CD14-positive monocyte (primary cell): ENCODE data around the gene FAM9C. TPM values are rescaled to one million over a fixed set of nuclear protein-coding genes. Genes with fewer than 3 reads are reported as not detected.

Source experiments
- DNase-seq, 3 donors: peaks; one replicate each; pipeline ENCODE4 v3.0.0-alpha.2; 2011 to 2022
- H2AFZ ChIP-seq: 2 replicates; pipeline ENCODE4 v1.6.0; 2012; ENCODE audit warnings: mild to moderate bottlenecking, low read depth, low read length, inconsistent platforms; ENCODE audit not compliant: insufficient read depth, poor library complexity, severe bottlenecking
- H3K27ac ChIP-seq, 2 donors: 1 replicate in 1 of 2; 2 replicates in 1 of 2; pipeline ENCODE4 v1.5.1; 2012 to 2013; ENCODE audit warnings: low read length in 2 of 2, control low read depth in 1 of 2, inconsistent platforms in 1 of 2, low read depth in 1 of 2, mild to moderate bottlenecking in 1 of 2
- H3K27me3 ChIP-seq, 2 donors: one replicate each; pipeline versions ENCODE4 v1.6.0 to v1.6.1; 2011 to 2013; ENCODE audit warnings: low read length in 2 of 2; ENCODE audit not compliant: control insufficient read depth in 2 of 2, insufficient read depth in 2 of 2
- H3K36me3 ChIP-seq, 2 donors: replicated peaks in 1 of 2; 1 replicate in 1 of 2; 2 replicates in 1 of 2; pipeline versions ENCODE4 v1.5.1 to v1.6.1; 2012 to 2013; ENCODE audit warnings: low read length in 2 of 2, control low read depth in 1 of 2, inconsistent platforms in 1 of 2, mild to moderate bottlenecking in 1 of 2; ENCODE audit not compliant: insufficient read depth in 2 of 2, control insufficient read depth in 1 of 2
- H3K4me1 ChIP-seq, 2 donors: 1 replicate in 1 of 2; 2 replicates in 1 of 2; pipeline versions ENCODE4 v1.5.1 to v1.6.1; 2012 to 2013; ENCODE audit warnings: low read length in 2 of 2, control low read depth in 1 of 2, inconsistent platforms in 1 of 2, mild to moderate bottlenecking in 1 of 2, moderate library complexity in 1 of 2; ENCODE audit not compliant: insufficient read depth in 2 of 2, control insufficient read depth in 1 of 2
- H3K4me2 ChIP-seq: replicated peaks from 2 replicates; pipeline ENCODE3; 2012; ENCODE audit warnings: low read length, moderate library complexity, mild to moderate bottlenecking; ENCODE audit not compliant: poor library complexity, severe bottlenecking; ENCODE audit errors: extremely low read depth
- H3K4me3 ChIP-seq, 3 experiments: fragments of 200-600 bp in 1 of 3; sonication (generic) in 1 of 3; replicated peaks in 1 of 3; 1 replicate in 2 of 3; 2 replicates in 1 of 3; pipeline ENCODE4 v1.5.1; 2011 to 2013; ENCODE audit warnings: low read length in 3 of 3, mild to moderate bottlenecking in 3 of 3, control low read depth in 2 of 3, low read depth in 2 of 3, inconsistent platforms in 1 of 3, moderate library complexity in 1 of 3
- H3K79me2 ChIP-seq: 2 replicates; pipeline ENCODE4 v1.6.0; 2012; ENCODE audit warnings: mild to moderate bottlenecking, control low read depth, inconsistent platforms, low read length, moderate library complexity; ENCODE audit not compliant: insufficient read depth
- H3K9ac ChIP-seq: 2 replicates; pipeline ENCODE4 v1.6.0; 2017; ENCODE audit warnings: low read length, mild to moderate bottlenecking; ENCODE audit not compliant: insufficient read depth, poor library complexity, severe bottlenecking
- H3K9me3 ChIP-seq, 2 donors: replicated peaks in 1 of 2; 1 replicate in 1 of 2; 2 replicates in 1 of 2; pipeline versions ENCODE4 v1.5.1 to v1.6.1; 2012 to 2013; ENCODE audit warnings: low read length in 2 of 2, control low read depth in 1 of 2; ENCODE audit not compliant: control insufficient read depth in 1 of 2, insufficient read depth in 1 of 2
- H4K20me1 ChIP-seq: 2 replicates; pipeline ENCODE4 v1.6.0; 2012; ENCODE audit warnings: mild to moderate bottlenecking, low read length, control low read depth, moderate library complexity; ENCODE audit not compliant: insufficient read depth
- H3K27ac Mint-ChIP-seq, 7 donors: one replicate each; pipeline ENCODE4 v1.8.0; 2020; ENCODE audit warnings: mild to moderate bottlenecking in 7 of 7, mixed read lengths in 7 of 7, moderate library complexity in 6 of 7, inconsistent platforms in 2 of 7
- H3K27me3 Mint-ChIP-seq, 3 donors: one replicate each; pipeline ENCODE4 v1.8.0; 2021 to 2022; ENCODE audit warnings: low read depth in 3 of 3, mild to moderate bottlenecking in 3 of 3, mixed read lengths in 3 of 3, moderate library complexity in 3 of 3, inconsistent platforms in 1 of 3
- H3K36me3 Mint-ChIP-seq, 2 donors: one replicate each; pipeline ENCODE4 v1.8.0; 2020; ENCODE audit warnings: mixed read lengths in 2 of 2, inconsistent platforms in 1 of 2, mild to moderate bottlenecking in 1 of 2
- H3K4me1 Mint-ChIP-seq: one replicate; pipeline ENCODE4 v1.8.0; 2020; ENCODE audit warnings: mild to moderate bottlenecking, mixed read lengths
- H3K4me3 Mint-ChIP-seq, 2 donors: one replicate each; pipeline ENCODE4 v1.8.0; 2020; ENCODE audit warnings: mild to moderate bottlenecking in 2 of 2, mixed read lengths in 2 of 2, moderate library complexity in 1 of 2
- H3K9me3 Mint-ChIP-seq, 7 donors: one replicate each; pipeline ENCODE4 v1.8.0; 2020 to 2022; ENCODE audit warnings: mixed read lengths in 7 of 7, mild to moderate bottlenecking in 6 of 7, moderate library complexity in 6 of 7, inconsistent platforms in 2 of 7
- CTCF ChIP-seq: fragments of 200-600 bp; IDR thresholded peaks from one replicate; pipeline ENCODE4 v1.8.0; 2022; ENCODE audit warnings: antibody characterized with exemption, mild to moderate bottlenecking
- WGBS: methylation state at CpG from one replicate; pipeline ENCODE4 v1.1.5; 2013; ENCODE audit warnings: missing lambda C conversion rate; ENCODE audit not compliant: insufficient coverage; 5-methylcytosine and 5-hydroxymethylcytosine counted together
- intact Hi-C, 2 donors: fragments of 100-400 bp; cut with micrococcal nuclease; formaldehyde crosslinking; loops; one replicate each; pipeline versions ENCODE4 v1.15.0 to v1.15.1; 2023
- polyA plus RNA-seq, 3 donors: library from polyadenylated mRNA; depleted of rRNA in 1 of 3; unstranded in 2 of 3; stranded (reverse) in 1 of 3; fragments of 300-500 nt in 2 of 3; fragments of >200 nt in 1 of 3; fragmentation: Illumina TruSeq in 2 of 3; gene quantifications; 1 replicate in 2 of 3; 2 replicates in 1 of 3; pipeline ENCODE4 v1.2.3, GENCODE V29; 2012 to 2021

The FAM9C gene
- polyA plus RNA-seq, 3 donors, result not detected

- Histone ChIP-seq H3K4me3 (no peak overlapping the region), H3K36me3 (no peaks in the 10 kb centered on the region), H3K27me3 (peaks cover 0 to 27% of the 10 kb centered on the region in 2 donors), H3K4me2 (no peak overlapping the region), H3K27ac (peak overlapping the region in 1 of 2 donors; percentile 77), H3K4me1 (peaks cover 70 to 80% of the 10 kb centered on the region in 2 donors), H4K20me1 (no peaks in the 10 kb centered on the region), H3K9me3 (no peaks in the 10 kb centered on the region), H2AFZ (no peak overlapping the region), H3K79me2 (peaks cover 11% of the 10 kb centered on the region), H3K9ac (no peak overlapping the region)
- H3K4me1 Mint-ChIP-seq, result peaks cover 68% of the 10 kb centered on the region
- no peak for DNase-seq
- peaks cover 0 to 42% (median 0%) of the 10 kb centered on the region in 3 donors for H3K27me3 Mint-ChIP-seq
- H3K9me3 Mint-ChIP-seq, result no peaks in the 10 kb centered on the region
- peak overlapping the region; percentile 81 to 90 (median 85) for H3K27ac Mint-ChIP-seq
- peaks cover 3 to 6% of the 10 kb centered on the region in 2 donors for H3K36me3 Mint-ChIP-seq
- H3K4me3 Mint-ChIP-seq, result no peak overlapping the region
- WGBS, result no CpG with 5 or more reads among the region's 1 CpG
- intact Hi-C loops, result loop anchor here in 1 of 2 donors (5.0 kb wide), 1 partner anchor 44 kb away; no protein-coding TSS in a partner anchor
- no peak for TF ChIP-seq CTCF
Measured at GRCh38 chrX:13051167-13051528, 6.7 kb upstream of the FAM9C start.

GRCh38 chrX:13050151-13050550 lies 5.7 kb upstream of the FAM9C start:
- intact Hi-C loops, result loop anchor here in 1 of 2 donors (5.0 kb wide), 1 partner anchor 43 kb away; no protein-coding TSS in a partner anchor
- no peak for TF ChIP-seq CTCF
- H3K79me2 ChIP-seq, result peaks cover 11% of the 10 kb centered on the region

More at GRCh38 chrX:13050151-13050550, 5.7 kb upstream of the FAM9C start:
- no peak for DNase-seq
- Mint-ChIP-seq H3K4me1 (peaks cover 65% of the 10 kb centered on the region), H3K36me3 (peaks cover 3 to 6% of the 10 kb centered on the region in 2 donors), H3K4me3 (no peak overlapping the region), H3K9me3 (peaks cover 0 to 3% (median 0%) of the 10 kb centered on the region in 7 donors), H3K27ac (peak overlapping the region in 6 of 7 donors; percentile 55 to 90 (median 82)), H3K27me3 (peaks cover 0 to 42% (median 0%) of the 10 kb centered on the region in 3 donors)
- H3K27me3 ChIP-seq, result peaks cover 0 to 25% of the 10 kb centered on the region in 2 donors
- peaks cover 70 to 79% of the 10 kb centered on the region in 2 donors for H3K4me1 ChIP-seq
- peaks cover 0 to 3% of the 10 kb centered on the region in 2 donors for H3K9me3 ChIP-seq
- H3K36me3 ChIP-seq, result no peaks in the 10 kb centered on the region
- H2AFZ ChIP-seq, result no peak overlapping the region
- no peaks in the 10 kb centered on the region for H4K20me1 ChIP-seq
- no peak overlapping the region for H3K4me3 ChIP-seq
- H3K9ac ChIP-seq, result no peak overlapping the region
- H3K4me2 ChIP-seq, result no peak overlapping the region
- H3K27ac ChIP-seq, result no peak overlapping the region
- no CpG with 5 or more reads among the region's 4 CpGs for WGBS
